ENCODE results near the gene BDKRB2. TPM values are rescaled to one million over a fixed set of nuclear protein-coding genes. Genes with fewer than 3 reads are reported as not detected.
A peak's percentile ranks its signal among the peaks of the same experiment; 100 is the strongest.

Gene BDKRB2
- polyA plus RNA-seq (ENCODE audit: insufficient read length) = 2.5 TPM

GRCh38 chr14:96204151-96205058 is at the start of gene BDKRB2:
TSS of gene BDKRB2 (plus strand) at chr14:96204839. CDS start at chr14:96237108, 32,269 bp downstream.
- DNase-seq = peak; percentile 83

DNA sequence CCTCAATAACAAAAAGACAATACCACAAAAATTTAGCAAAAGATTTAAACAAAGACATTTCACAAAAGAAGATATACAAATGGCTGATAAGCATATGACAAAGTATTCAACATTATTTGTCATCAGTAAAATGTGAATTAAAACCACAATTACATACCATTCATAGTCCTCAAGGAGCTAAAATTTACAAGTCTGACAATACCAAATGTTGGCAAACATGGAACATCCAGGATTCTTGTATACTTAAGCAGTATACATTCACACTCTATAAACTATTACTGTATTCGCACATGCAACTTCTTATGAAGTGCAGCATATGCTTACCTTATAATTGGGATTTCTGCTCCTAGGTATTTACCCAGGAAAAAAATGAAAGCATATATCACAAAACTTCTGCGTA is 49.7 kb upstream of the BDKRB2 start:
- DNase-seq = no peak

GRCh38 chr14:96156804-96157760 is 47.6 kb upstream of the BDKRB2 start:
- no peak for DNase-seq

DNA sequence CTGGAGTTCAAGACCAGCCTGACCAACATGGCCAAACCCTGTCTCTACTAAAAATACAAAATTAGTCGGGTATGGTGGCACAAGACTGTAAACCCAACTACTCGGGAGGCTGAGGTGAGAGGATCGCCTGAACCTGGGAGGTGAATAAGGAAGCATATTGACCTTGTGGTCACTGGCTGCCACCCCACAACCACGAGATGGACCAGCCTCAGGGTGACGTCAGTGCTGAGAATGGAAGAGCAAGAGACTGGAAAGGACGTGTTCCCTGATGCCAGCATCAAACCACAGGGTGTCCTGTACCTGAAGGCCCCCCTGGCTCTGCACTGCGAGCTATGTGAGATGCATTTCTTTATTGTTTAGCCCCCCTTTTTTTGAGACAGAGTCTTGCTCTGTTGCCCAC is 45.9 kb upstream of the BDKRB2 start:
- no peak for DNase-seq

DNA sequence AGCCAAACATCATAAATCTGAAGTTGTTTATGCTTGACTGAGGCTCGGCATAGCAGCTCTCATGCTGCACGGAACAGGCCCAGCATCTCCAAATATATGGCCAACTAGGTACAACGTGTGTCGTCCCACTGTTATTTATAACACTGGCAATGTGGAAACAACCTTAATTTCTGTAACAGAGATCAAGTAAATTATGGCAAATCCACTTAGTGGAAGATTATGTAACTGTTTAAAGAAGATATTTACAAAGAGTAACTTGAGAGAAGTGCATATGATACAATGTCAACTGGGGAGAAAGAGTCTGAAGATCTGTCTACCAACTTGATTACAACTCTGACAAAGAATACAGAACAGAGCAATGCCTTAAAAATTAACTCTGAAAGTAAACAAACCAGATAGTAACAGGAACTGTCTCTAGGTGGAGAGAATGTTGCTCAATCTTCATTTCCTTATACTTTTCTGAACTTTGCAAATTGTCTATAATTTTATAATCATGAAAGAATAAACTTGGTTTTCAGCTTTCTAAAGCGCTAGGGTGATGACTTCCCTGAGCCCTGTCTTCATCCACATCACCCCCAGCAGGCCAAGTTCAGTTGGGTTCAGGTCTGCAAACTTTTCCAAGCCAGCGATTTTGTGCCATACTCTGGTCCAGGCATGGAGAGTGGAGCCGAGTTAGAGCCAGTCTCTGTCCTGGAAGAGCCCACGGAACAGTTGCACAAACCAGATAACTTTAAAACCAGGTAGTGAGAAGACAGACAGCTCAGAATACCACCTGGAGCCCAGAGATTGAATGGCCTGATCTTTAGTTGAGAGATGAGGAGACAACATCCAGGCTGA is 44.3 kb upstream of the BDKRB2 start:
- no peak for DNase-seq

DNA sequence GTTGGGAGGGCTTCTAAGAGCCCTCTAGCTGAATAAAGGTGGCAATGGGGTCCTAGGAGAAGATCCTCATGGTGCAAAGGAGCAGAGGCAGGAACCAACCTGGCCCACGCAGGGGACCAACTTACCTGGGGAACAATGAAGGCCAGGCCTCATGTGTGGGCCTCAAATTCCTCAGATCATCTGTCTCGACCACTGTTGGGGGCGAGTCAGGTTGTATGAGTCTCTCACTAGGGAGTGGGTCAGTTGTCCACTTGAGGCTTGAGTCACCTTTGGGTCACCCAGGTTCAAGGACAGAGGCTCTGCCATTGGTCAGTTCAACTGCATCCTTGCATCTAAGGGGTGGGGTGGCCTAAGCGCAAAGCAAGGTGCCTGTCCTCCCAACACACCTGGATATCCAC is 43.7 kb upstream of the BDKRB2 start:
- DNase-seq = no peak

DNA sequence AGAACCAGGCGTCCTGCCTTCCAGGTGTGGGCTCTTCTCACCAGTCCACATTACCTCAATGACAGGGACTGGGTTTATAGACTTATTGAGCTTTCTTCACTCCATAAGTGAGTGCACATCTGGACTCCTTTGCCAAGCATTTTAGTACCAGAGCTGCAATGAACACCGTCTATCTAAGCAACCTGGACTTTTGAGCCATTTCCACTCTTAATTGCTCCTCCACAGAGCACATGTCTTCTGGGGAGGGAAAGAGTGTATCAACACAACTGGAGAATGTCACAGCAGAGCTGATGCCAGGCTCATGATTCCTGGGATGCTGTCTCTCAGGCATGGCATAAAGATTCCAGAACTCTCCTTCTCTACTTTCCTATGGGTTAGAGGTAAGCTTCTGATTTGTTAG is 43.0 kb upstream of the BDKRB2 start:
- no peak for DNase-seq

DNA sequence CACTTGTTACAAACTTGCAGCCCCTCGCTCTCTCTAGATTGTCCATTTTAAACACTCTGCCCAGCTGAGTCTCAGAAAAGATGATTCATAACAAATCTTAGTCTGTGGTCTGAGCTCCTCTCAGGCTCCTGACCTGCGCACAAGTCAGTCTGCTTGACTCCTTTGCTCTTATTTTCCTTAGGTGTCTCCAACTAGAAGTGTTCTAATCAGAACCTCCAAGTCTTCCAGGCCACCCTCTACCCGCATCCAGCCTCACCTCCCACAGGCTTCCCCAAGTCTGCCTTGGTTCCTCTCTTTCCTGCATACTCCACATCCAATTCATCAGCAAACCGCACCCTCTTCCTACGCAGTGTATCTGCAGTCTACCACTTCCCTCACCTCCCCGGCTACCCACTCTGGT is 42.4 kb upstream of the BDKRB2 start:
- DNase-seq = no peak

GRCh38 chr14:96162741-96163140 is 41.9 kb upstream of the BDKRB2 start:
- DNase-seq = no peak

GRCh38 chr14:96164861-96165490 is 39.7 kb upstream of the BDKRB2 start:
- no peak for DNase-seq

DNA sequence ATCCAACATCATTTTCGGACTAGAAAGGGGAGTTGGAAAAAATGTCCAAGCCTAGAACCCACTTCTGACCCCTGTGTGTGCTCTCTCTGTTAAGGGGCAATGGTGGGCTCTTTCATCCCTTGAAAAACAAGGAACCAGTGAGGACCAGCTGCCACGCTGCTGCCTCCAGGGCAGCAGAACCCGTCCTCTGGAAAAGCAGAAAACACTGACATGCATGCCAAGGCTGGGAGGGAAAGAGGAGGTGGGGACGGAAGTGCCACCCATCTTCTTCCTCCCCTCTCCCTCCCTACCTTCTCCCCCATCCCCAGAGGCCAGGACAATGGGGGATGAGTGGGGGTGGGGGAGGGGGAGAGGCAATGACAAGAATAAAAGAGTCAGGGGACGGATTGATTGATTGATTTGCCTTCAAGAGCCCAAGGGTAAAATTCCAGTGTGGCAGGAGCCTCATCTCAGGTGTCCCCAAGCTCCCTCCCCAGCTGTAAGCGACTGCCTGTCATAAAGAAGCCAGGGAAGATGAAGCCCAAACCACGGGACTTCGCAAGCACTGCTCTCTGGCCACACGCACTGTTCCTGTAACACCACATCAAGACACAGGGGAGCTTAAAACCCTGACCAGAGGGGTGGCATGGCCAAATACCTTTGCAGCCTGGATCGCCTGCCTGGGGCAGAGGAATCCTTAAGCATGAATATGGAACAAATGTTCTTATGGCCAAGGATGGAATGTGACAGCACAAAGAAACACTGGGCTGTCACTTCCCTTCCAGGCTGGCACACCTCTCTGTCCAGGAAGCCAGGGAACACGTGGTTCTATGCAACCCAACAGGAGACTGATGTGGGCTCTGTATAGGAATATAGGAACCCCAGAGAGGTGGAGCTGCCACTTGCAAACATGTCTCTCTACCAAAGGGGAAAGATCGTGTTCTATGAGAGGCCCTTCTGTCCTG is 38.9 kb upstream of the BDKRB2 start:
- DNase-seq = no peak

DNA sequence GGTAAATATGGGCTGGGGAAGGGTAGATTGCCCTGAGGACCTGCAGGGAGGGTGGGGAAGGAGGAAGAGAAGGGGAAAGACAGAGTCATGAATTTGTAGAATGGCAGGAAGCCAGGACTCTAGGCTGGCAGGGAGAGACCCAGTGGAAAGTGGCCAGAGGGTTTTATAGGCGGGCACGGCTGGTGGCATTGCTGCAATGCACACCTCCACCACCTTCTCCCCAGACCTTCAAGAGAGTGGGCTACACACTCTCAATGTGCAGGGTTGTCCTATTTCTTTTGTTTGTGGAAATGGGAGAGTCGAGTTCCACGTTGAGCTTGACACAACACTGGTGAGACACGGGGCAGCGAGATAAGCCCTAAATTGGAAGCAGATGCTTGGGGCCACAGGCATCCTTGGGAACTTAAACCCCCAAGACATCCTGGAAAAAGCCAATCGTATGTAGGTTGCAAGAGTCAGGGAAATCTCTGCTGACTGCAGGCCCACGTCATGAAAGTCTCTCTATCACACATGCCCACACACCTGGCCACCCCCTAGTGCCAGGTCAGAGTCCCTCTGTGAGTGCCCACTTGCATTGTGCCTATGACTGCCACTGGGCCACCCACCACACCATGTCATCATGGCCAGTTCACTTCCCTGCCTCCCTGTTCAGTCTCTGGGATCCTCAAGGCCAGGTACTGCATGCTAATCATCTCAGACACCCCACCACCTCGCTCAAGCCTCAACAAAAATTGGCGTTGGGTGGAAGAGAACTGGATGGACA is 38.0 kb upstream of the BDKRB2 start:
- DNase-seq = no peak

- DNase-seq = no peak
Measured at GRCh38 chr14:96167224-96168148, 37.2 kb upstream of the BDKRB2 start.

GRCh38 chr14:96168581-96168980 is 36.1 kb upstream of the BDKRB2 start:
- no peak for DNase-seq

DNA sequence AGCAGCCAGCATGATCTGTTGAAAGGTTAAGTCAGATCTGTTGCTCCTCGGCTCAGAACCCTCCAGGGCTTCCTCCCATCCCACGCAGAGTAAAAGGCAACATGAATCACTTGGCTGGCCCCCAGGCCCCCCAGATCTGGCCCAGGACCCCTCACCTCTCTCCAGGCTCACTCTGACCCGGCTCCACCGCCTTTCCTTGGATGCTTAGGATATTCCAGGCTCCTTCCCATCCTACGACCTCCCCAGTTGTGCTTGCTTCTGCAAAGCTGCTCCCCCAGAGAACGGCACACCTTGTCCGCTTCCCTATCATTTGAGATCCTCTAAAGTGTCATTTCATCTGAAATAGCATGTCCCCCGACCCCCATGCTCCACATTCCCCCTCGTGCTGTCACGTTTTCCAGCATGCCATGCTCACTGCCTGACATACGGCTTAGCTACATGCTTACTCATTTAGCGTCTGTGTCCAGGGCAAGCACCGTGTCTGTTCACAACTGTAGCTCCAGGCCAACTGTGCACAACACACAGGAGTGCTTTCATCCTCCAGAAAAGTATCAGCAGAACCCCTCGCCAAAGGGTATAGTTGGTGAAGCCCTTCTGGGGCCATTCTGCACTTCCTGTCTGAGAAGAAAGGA is 33.6 kb upstream of the BDKRB2 start:
- DNase-seq = no peak

DNA sequence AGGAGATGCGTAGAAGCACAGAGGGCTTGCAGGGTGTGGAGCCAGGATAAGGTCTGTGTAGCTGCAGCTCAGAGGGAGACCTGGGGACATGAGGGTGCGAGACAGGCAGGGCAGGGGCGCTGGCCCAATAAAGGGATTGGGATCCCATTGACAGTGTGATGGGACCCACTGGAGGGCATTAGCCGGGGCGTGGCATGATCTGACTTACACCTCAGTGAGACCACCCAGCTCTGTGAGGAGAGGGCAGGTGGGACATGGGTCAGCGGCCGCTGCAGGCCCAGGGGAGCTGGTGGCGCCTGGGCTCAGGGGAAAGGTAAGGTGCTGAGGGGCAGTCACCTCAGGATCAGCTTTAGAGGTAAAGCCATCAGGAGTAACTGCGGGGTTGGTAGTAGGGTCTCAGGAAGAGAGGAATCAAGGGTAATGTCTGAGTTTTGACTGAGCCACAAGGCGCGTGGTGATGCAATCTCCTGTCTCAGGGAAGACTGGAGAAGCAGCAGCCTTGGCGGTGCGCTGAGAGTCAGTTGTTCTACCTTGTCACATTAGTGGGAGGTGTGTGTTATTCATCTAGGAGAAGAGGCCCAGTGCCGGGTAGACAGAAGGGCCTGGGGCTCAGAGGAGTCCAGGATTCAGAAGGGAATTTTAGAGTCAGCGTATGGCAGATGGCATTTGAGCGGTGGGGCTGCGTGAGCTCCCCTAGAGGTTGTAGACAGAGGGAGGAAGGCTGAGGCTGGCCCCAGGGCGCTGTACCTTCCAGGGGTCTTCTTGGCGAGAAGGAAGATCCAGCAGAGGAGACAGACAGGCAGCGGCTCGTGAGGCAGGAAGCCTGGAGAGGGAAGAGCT is 30.8 kb upstream of the BDKRB2 start:
- DNase-seq = no peak

DNA sequence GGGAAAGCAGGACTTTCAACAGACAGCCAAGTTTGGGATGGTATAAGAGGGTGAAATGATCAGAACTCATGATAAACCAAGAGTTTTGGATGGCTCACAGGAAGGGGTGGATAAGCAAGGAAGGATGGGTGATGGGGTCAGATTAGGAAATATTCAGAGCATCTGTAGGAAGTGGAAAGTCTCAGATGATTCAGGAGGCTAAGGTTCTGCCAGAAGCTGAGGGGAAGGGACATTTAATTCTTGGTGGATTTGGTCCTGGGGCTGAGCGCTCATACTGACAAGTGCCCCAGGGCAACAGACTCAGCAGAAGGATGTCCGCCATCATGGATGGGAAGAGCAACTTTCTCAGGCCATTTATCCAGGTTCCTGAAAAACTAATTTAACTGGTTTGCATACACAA is 28.4 kb upstream of the BDKRB2 start:
- no peak for DNase-seq
